Measurements from ENCODE around the gene FAIM.
"Not testable (repeated sequence)": the region's sequence is repeated elsewhere in the genome, so short reads cannot be mapped to it uniquely, and the experiment has no call there.

The FAIM gene

GRCh38 chr3:138604106-138604595, 4.4 kb upstream of the FAIM start:
- DNase-seq = not testable (repeated sequence)

GRCh38 chr3:138609898-138610266, 1.3 kb downstream of the FAIM start:
- no peak for DNase-seq

- DNase-seq = no peak
Observed at GRCh38 chr3:138615462-138615861, 6.9 kb downstream of the FAIM start.

GRCh38 chr3:138620431-138620830, 11.9 kb downstream of the FAIM start:
- DNase-seq = no peak

- no peak for DNase-seq
Observed at GRCh38 chr3:138624518-138624917, 15.9 kb downstream of the FAIM start.

- DNase-seq = no peak
Observed at GRCh38 chr3:138625707-138626365, 17.3 kb downstream of the FAIM start.

GRCh38 chr3:138629526-138629925, 21.0 kb downstream of the FAIM start:
- DNase-seq = no peak

- DNase-seq = no peak
Observed at GRCh38 chr3:138638641-138639040, 30.1 kb downstream of the FAIM start.

GRCh38 chr3:138640537-138640936, 32.0 kb downstream of the FAIM start:
- DNase-seq = no peak

- DNase-seq = no peak
Observed at GRCh38 chr3:138642226-138642926, 33.8 kb downstream of the FAIM start.

GRCh38 chr3:138642927-138643253, 34.3 kb downstream of the FAIM start:
- DNase-seq = no peak

- DNase-seq = no peak
Observed at GRCh38 chr3:138646008-138646407, 37.4 kb downstream of the FAIM start.

- no peak for DNase-seq
Observed at GRCh38 chr3:138646513-138646912, 37.9 kb downstream of the FAIM start.

- no peak for DNase-seq
Observed at GRCh38 chr3:138649134-138649533, 40.6 kb downstream of the FAIM start.

GRCh38 chr3:138653567-138653966, 45.0 kb downstream of the FAIM start:
- DNase-seq = no peak

GRCh38 chr3:138657508-138657907, 48.9 kb downstream of the FAIM start:
- no peak for DNase-seq

GRCh38 chr3:138668107-138668506, 59.5 kb downstream of the FAIM start:
- DNase-seq = no peak

GRCh38 chr3:138670407-138670806, 61.8 kb downstream of the FAIM start:
- no peak for DNase-seq

- no peak for DNase-seq
Observed at GRCh38 chr3:138673641-138674530, 65.3 kb downstream of the FAIM start.

- no peak for DNase-seq
Observed at GRCh38 chr3:138675393-138675792, 66.8 kb downstream of the FAIM start.

- DNase-seq = no peak
Observed at GRCh38 chr3:138678086-138678485, 69.5 kb downstream of the FAIM start.

- DNase-seq = no peak
Observed at GRCh38 chr3:138678874-138679392, 70.4 kb downstream of the FAIM start.

GRCh38 chr3:138680974-138681373, 72.4 kb downstream of the FAIM start:
- DNase-seq = not testable (repeated sequence)

Data from GF-D8 (cell line).